Amniotic stem cell (primary cell): ENCODE results near the gene SORBS1.

Experiments used
- DNase-seq: peaks from one replicate; lab custom pipeline; 2025; lab: John Stamatoyannopoulos, UW

Gene SORBS1

DNA sequence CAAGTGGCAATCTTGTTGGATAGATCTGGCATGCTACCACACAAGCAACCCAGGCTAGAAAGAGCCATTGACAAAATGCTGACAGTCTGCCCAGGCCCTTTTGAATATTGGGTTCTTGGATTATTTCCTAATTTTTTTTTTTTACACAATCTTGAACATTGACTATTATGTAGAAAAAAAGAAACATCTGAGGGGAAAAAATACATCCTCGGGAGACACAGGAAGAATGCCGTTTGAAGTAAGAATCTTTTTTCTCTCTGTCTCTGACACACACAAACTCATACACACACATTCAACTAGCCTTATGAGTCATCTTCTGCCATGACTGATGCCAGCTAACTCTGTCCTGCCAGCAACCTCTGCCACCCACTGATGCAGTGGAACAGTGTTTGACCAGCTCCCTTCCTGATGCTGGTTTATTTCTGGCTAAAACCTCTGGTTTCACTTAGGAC is 47.2 kb downstream of the SORBS1 start:
- DNase-seq, result no peak

GRCh38 chr10:95513008-95513589 is 48.1 kb downstream of the SORBS1 start:
- no peak for DNase-seq

GRCh38 chr10:95511314-95511713 is 49.9 kb downstream of the SORBS1 start:
- no peak for DNase-seq

- no peak for DNase-seq
These were observed 51.9 kb downstream of the SORBS1 start for GRCh38 chr10:95509251-95509650.

GRCh38 chr10:95508730-95509129 is 52.4 kb downstream of the SORBS1 start:
- DNase-seq, result no peak

DNA sequence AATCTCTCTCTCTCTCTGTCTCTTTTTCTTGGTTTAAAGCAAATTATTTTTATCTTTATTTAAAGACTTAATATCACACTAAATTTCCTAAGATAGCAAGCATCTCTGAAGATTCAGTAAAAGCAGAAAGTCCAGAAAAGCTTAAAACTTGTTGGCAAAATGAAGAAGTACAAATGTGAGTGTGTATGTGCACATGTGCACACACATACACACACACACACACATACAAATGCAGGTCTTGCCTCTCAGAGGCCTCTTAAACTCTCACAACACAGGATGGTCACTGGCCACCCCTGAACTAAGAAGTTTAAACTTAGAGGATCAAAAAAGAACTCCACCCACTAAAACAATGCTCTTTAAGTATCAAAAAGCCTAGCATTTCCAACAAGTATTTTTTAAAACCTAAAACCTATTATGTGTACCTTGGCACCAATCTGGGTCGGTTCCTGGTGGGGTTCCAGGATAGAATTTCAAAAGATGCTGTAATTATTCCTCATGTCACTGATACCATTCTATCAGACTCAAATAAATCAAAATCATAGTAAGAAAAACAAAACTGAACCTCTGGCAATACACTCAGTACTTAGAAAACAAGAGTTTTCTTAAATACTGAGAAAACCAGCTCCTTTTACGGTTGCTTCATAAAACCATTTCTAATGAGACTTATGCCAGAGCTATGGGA is 55.0 kb downstream of the SORBS1 start:
- no peak for DNase-seq

DNA sequence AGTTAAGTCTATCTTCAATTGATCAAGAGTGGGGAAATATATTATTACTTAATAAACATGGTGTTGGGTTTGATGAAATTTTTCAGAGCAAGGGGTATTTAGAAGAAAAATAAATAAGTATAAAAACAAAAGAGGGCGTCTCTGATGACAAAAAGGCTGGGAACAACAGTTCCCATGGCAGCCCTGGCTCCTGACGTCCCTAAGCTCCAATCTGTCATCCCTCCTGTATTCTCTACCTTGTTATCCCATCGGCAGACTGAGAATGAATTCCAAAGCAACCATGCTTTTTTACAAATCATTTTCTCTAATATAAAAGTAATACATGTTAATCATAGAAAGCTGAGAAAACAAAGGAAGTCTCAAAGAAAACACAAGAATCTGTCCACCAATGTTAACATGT is 55.5 kb downstream of the SORBS1 start:
- DNase-seq, result no peak

GRCh38 chr10:95505084-95505610 is 56.0 kb downstream of the SORBS1 start:
- DNase-seq, result no peak

DNA sequence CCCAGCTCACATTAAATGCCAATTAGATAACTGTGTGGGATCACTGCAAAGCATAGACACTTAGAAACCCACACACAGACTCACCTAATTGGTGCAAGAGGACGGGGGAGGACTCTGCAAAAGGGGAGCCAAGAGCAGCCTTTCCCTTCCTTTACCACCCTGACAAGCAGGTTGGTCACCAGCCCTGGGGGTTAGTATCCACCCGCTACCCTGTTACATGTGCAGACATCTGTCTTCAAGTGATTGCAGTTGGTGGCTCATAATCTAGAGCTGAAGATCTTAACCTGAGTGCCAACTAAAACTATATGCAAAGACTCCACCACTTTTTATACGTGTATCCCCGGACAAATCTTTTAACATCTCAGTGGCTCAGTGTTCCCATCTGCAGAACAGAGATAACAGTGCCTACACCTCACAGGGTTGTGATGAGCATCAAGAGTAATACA is 56.9 kb downstream of the SORBS1 start:
- DNase-seq, result no peak

- no peak for DNase-seq
These were observed 57.6 kb downstream of the SORBS1 start for GRCh38 chr10:95503526-95503925.

DNA sequence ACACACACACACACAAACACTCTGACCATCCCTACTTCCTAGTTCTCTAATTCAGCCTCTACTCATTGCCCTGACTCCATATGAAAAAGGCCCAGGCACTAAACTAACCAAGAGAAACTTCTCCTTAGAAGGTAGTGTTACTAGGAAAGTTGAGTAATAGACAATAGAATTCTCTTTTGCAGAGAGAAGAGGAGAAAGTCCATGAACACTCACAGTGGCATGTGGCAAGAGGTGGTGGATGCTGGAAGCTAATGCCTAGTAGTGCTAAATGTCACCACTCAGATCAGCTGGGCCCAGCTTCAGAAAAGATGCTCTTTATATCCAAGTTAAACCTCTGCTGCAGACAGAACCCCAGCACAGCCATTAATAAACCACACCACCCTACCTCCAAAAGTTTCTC is 58.2 kb downstream of the SORBS1 start:
- DNase-seq, result no peak

- DNase-seq, result no peak
These were observed 58.8 kb downstream of the SORBS1 start for GRCh38 chr10:95502377-95502776.

GRCh38 chr10:95501203-95502094 is 59.7 kb downstream of the SORBS1 start:
- DNase-seq, result no peak

DNA sequence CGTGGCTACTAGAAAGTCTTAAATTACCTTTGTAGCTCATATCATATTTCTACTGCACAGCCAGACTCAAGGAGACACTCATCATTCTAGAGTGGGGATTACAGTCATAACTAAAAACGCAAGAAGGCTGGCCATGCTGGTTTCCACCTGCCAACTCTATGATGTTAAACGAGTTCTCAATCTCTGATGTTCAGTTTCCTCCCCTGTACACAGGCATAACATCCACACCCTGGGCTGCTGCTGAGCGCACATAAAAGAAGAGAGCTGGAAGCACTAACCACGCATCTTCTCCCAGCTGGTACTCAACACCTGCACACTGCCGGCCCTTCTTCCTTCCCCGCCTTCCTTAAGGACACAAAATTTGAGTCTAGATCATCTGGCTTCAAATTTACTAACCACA is 60.5 kb downstream of the SORBS1 start:
- no peak for DNase-seq

GRCh38 chr10:95500097-95500496 is 61.1 kb downstream of the SORBS1 start:
- DNase-seq, result no peak

DNA sequence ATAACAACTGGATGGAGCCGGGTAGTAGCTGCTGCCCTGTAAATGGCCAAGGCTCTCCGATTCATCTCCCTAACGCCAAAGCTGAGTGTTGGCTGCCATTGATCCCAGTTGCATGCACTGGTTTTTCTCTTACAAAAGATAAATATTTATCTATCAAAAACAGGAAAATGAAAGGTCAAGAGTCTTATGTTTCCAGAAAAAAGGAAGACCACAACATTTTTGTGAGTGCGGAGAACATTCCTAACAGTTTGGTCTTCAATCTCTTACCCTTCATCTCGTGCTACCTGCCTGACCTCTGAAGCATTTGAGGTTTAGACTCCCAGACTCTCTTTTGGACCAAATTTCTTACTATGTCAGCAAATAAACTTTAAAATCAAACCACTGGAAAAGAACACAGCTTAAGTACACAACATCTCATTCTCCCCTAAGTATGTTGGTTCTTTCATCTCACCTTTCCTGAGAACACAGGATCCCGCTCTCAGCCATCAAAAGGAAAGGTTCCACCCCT is 61.6 kb downstream of the SORBS1 start:
- DNase-seq, result no peak

DNA sequence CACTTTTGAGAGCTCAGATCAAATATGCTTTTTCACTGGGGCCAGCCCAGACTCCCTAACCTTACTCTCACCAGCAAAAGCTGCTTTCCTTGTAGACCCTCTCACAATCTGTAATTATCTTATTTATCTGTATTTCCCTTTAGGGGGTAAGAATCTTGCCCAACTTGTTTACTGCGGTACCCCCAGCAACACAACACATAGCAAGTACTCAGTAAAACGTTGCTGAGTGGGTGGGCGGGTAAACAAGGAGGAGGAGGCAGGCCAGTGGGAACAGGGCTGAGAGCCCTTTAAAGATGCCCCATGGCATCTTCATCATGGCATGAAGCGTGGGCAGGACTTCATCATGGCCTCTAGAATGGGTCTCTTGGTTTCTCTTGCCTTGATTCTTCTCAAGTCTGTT is 64.2 kb downstream of the SORBS1 start:
- DNase-seq, result no peak

- DNase-seq, result no peak
These were observed 64.8 kb downstream of the SORBS1 start for GRCh38 chr10:95496246-95496911.

- no peak for DNase-seq
These were observed 67.3 kb downstream of the SORBS1 start for GRCh38 chr10:95493862-95494261.

DNA sequence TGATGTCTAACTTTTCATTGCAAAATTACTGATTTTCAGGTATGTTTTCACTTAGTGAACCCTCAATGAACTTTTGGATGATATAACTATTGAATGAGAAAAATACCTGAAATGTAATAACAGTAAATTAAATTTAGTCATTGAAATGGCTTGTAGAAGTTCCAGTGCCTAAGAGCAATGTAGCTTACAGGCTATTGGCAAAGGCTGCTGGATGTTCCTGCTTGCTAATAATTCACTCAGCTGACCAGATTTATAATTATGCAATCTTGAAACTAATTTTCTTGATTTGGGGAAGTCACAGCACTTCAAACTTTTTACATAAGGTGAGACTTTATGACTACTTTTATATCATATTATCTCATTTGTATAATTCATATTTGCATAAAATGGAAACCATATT is 73.2 kb downstream of the SORBS1 start:
- no peak for DNase-seq

GRCh38 chr10:95485056-95485844 is 75.9 kb downstream of the SORBS1 start:
- no peak for DNase-seq
